NK-92 (cell line): ENCODE results near the gene KIAA1217.

Source experiments
- DNase-seq: peaks from one replicate; lab custom pipeline; 2025; ENCODE audit not compliant: unreplicated experiment; lab: John Stamatoyannopoulos, UW

KIAA1217 gene

GRCh38 chr10:24363070-24363469 lies 154.1 kb downstream of the KIAA1217 start:
- DNase-seq = no peak

- no peak for DNase-seq
These were observed 158.8 kb downstream of the KIAA1217 start for GRCh38 chr10:24367688-24368087.

- DNase-seq = no peak
These were observed 161.9 kb downstream of the KIAA1217 start for GRCh38 chr10:24370877-24371276.

GRCh38 chr10:24371396-24371795 lies 162.5 kb downstream of the KIAA1217 start:
- DNase-seq = no peak

GRCh38 chr10:24374134-24374915 lies 165.4 kb downstream of the KIAA1217 start:
- no peak for DNase-seq

GRCh38 chr10:24375510-24375909 lies 166.6 kb downstream of the KIAA1217 start:
- no peak for DNase-seq

GRCh38 chr10:24376731-24377130 lies 167.8 kb downstream of the KIAA1217 start:
- no peak for DNase-seq

GRCh38 chr10:24378126-24378920 lies 169.4 kb downstream of the KIAA1217 start:
- no peak for DNase-seq

- DNase-seq = no peak
These were observed 172.5 kb downstream of the KIAA1217 start for GRCh38 chr10:24381235-24382010.

GRCh38 chr10:24382045-24382444 lies 173.1 kb downstream of the KIAA1217 start:
- no peak for DNase-seq

- DNase-seq = no peak
These were observed 173.6 kb downstream of the KIAA1217 start for GRCh38 chr10:24382596-24382978.

GRCh38 chr10:24382979-24383663 lies 174.2 kb downstream of the KIAA1217 start:
- no peak for DNase-seq

- DNase-seq = no peak
These were observed 174.8 kb downstream of the KIAA1217 start for GRCh38 chr10:24383681-24384106.

- DNase-seq = no peak
These were observed 176.0 kb downstream of the KIAA1217 start for GRCh38 chr10:24384954-24385353.

- no peak for DNase-seq
These were observed 176.8 kb downstream of the KIAA1217 start for GRCh38 chr10:24385776-24386175.

GRCh38 chr10:24390146-24390700 lies 181.3 kb downstream of the KIAA1217 start:
- DNase-seq = no peak

GRCh38 chr10:24390746-24391145 lies 181.8 kb downstream of the KIAA1217 start:
- no peak for DNase-seq

- no peak for DNase-seq
These were observed 184.3 kb downstream of the KIAA1217 start for GRCh38 chr10:24393201-24393600.

GRCh38 chr10:24394461-24395190 lies 185.7 kb downstream of the KIAA1217 start:
- no peak for DNase-seq

GRCh38 chr10:24396396-24396795 lies 187.5 kb downstream of the KIAA1217 start:
- no peak for DNase-seq
